DMS 273 treated with DMSO at 0.1 percent for 48 hours (cell line): ENCODE data around the gene CCDC194.

Experiments
- DNase-seq: peaks from one replicate; lab custom pipeline; 2025; lab: John Stamatoyannopoulos, UW

CCDC194 gene, protein sequence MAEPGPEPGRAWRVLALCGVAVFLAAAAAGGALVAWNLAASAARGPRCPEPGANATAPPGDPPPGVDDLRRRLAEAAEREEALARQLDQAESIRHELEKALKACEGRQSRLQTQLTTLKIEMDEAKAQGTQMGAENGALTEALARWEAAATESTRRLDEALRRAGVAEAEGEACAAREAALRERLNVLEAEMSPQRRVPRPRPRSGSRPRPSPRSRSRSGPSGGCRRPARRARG

DNA sequence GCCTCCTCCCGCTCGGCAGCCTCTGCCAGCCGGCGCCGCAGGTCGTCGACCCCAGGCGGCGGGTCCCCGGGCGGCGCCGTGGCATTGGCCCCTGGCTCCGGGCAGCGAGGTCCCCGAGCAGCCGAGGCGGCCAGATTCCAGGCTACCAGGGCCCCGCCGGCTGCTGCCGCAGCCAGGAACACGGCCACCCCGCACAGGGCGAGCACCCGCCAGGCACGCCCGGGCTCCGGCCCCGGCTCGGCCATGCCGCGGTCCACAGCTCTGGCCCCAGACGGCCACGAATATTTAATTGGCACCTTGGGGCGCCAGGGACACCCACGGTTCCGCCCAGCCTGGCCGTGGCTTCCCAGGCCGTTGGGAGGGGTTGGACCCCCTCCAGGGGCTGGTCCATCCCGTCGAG, at the start of gene CCDC194:
Gene CCDC194 (minus strand): TSS at position 283 of the 400 bp plus-strand sequence. CDS start 38 bp downstream, at position 245.
- DNase-seq, result no peak

GRCh38 chr19:17441241-17442021, 47.4 kb upstream of the CCDC194 start:
- no peak for DNase-seq

DNA sequence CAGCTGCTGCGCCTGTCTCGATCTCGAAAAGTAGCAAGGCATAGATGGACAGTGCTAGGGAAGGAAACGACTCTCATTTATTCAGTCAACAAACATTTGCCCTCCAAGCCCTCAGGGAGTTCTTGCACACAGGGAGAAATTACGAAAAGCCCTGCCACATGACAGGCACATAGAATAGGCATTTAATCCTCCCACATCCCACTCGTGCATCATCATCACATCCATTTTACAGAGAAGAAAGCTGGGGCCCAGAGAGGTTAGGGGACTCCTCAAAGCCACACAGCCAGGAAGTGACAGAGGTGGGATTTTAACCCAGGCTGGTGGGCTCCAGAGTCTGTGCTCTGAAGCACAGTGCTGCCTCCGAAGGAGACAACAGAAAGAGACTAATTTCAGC, 42.9 kb upstream of the CCDC194 start:
- DNase-seq, result no peak

DNA sequence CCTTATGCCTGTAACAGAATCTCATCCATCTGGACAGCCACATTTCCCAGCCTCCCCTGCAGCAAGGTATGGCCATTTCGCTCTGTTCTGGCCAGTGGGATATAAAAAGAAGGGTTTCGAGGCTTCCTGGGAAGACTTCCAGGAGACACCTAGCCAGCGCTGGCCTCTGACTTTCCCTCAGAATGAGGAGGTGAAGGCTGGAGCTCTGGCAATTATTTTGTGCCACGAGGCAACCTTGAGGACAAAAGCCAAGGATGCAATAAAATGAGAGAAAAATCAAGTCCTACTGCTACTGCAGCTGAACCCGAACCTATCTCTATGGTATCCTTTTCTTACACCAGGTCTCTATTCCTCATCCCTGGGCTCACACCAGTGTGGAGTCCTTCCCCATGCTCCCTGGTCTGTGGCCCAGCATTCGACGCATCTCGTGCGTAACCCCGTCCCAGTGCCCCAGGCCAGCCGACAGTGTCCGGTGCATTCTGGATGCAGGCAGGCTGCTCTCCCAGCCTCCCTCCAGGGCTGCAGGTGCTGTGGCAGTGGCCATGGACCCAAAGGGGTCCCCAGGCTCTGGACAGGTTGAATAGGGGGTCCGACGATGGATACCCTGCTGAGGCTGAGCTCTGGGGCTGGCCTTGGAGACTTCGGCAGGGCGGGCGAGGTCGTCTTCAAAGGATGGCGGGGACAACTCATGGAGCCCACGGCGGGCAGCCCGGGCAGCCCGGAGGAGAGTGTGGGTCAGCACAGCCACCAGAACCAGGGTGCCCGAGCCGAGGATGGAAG, 42.3 kb upstream of the CCDC194 start:
- DNase-seq, result no peak

- DNase-seq, result no peak
These were observed 41.2 kb upstream of the CCDC194 start for GRCh38 chr19:17435218-17435617.

- DNase-seq, result no peak
These were observed 37.4 kb upstream of the CCDC194 start for GRCh38 chr19:17431417-17431816.

GRCh38 chr19:17429641-17430113, 35.7 kb upstream of the CCDC194 start:
- no peak for DNase-seq

GRCh38 chr19:17424743-17425365, 30.9 kb upstream of the CCDC194 start:
- no peak for DNase-seq

- DNase-seq, result no peak
These were observed 29.6 kb upstream of the CCDC194 start for GRCh38 chr19:17423429-17424208.

DNA sequence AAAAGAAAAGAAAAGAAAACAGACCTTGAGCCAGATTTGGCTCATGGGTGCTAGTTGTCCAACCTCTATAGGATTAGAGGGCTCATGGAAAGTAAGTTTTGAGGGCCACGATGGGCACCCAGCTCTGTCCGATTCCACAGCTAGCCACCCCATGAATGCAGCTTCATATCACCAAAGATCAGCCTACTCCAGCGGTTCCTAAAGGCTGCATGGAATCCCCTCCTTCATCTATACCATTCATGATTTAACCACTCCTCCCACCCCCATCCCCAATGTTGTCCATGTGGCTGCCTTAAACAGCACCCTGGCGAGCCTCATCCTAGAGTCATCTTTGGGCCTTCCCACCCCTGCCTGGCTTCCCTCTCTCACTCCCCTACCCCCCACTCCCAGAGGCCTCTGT, 27.9 kb upstream of the CCDC194 start:
- no peak for DNase-seq

GRCh38 chr19:17420475-17420924, 26.5 kb upstream of the CCDC194 start:
- DNase-seq, result no peak

GRCh38 chr19:17419621-17420474, 25.9 kb upstream of the CCDC194 start, which contains the start of gene MVB12A:
TSS of gene MVB12A (plus strand) at chr19:17420047. CDS start at chr19:17420136, 89 bp downstream.
- peak; percentile 97 for DNase-seq

GRCh38 chr19:17419154-17419620, 25.2 kb upstream of the CCDC194 start:
- no peak for DNase-seq

GRCh38 chr19:17418710-17419109, 24.7 kb upstream of the CCDC194 start:
- no peak for DNase-seq

GRCh38 chr19:17415121-17415520, 21.1 kb upstream of the CCDC194 start:
- peak; percentile 50 for DNase-seq

DNA sequence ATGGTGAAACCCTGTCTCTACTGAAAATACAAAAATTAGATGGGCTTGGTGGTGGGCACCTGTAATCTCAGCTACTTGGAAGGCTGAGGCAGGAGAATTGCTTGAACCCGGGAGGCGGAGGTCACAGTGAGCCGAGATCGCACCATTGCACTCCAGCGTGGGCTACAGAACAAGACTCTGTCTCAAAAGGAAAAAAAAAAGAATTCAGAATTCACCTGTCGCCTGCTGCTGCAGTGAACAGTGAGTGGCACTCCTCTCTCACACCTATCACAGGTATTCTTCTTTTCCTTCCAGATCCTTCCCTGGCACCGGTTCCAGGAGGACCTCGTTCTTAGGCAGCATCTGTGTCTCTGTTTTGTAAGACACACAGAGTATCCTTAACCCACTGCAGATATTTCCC, 20.1 kb upstream of the CCDC194 start:
- no peak for DNase-seq

DNA sequence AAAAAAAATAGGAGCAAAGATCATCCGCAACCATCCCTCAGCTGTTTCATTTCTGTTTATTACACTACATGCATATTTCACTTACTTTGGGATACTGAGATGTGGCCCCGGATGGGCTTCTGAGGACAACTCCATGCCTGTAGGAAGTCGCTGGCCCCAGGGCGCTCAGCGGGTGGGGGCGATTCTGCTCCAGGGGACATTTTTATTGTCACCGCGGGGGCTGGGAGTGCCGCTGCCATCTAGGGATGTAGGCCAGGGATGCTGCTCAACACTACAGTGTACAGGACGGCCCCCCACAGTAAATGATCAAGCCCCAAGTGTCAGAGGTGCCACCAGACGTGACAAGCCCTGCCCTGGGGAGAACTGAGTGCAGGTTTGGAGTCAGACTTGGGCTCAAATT, 17.8 kb upstream of the CCDC194 start:
- no peak for DNase-seq

DNA sequence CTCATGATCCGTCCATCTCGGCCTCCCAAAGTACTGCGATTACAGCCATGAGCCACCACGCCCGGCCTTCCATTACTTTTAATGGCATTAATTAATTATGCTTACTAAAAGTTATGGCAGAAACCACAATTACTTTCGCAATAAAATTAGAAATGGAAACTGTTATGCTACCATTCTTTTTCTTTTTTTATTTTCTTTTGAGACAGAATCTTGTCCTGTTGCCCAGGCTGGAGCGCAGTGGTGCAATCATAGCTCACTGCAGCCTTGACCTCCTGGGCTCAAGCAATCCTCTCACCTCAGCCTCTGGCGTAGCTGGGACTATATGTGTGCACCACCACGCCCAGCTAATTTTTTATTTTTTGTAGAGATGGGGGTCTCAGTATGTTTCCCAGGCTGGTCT, 16.0 kb upstream of the CCDC194 start:
- DNase-seq, result no peak

DNA sequence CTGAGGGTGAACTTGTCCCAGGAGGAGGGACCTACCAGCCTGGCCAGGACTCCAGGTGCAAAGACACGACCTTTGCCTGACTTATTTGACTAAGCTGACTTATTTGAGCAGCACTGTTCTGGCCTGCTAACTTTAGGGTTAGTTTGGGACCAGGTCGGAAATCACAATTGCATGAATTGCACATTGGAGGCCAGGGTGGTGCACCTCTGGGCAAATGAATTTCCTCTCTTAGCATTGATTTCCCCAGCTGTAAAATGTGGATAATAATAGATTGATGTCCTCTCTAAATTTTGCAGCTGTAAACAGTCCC, 12.8 kb upstream of the CCDC194 start:
- DNase-seq, result no peak
